Testis (tissue), 2 donors: ENCODE results near the gene PIP5K1B.

Experiments used
- POLR2A ChIP-seq: fragments of 450-650 bp; IDR thresholded peaks from one replicate; pipeline ENCODE4 v1.6.1; 2017; ENCODE audit warnings: antibody characterized with exemption, mild to moderate bottlenecking, moderate library complexity
- TF ChIP-seq, protein P1 (sequence below), 3 experiments: fragments of 450-650 bp in 2 of 3; fragments of 200-600 bp in 1 of 3; sonication (generic) in 1 of 3; IDR thresholded peaks; one replicate each; pipeline ENCODE4 v1.5.1; 2016 to 2019; ENCODE audit warnings: antibody characterized with exemption in 3 of 3, mild to moderate bottlenecking in 2 of 3, moderate library complexity in 1 of 3

DNA sequence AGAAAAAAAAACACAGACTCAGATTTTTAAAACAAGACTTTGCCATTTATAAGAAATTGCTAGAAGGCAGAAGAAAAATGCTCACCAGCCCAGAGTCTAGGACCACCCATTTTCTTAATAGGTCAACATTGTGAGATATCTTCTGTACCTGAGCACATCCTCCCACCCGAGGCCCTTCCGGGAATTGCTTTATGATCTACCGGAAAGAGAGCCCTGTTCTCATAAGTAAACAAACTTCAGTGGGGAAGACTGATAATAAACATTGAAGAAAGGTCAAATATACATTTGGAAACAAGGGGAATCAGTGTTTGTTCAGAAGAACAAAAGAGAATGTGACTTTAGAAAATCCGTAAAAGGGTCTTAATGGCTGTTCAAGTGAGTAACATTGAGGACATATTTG is 264.5 kb downstream of the PIP5K1B start:
- no peak for TF ChIP-seq POLR2A
- TF ChIP-seq, protein P1, sequence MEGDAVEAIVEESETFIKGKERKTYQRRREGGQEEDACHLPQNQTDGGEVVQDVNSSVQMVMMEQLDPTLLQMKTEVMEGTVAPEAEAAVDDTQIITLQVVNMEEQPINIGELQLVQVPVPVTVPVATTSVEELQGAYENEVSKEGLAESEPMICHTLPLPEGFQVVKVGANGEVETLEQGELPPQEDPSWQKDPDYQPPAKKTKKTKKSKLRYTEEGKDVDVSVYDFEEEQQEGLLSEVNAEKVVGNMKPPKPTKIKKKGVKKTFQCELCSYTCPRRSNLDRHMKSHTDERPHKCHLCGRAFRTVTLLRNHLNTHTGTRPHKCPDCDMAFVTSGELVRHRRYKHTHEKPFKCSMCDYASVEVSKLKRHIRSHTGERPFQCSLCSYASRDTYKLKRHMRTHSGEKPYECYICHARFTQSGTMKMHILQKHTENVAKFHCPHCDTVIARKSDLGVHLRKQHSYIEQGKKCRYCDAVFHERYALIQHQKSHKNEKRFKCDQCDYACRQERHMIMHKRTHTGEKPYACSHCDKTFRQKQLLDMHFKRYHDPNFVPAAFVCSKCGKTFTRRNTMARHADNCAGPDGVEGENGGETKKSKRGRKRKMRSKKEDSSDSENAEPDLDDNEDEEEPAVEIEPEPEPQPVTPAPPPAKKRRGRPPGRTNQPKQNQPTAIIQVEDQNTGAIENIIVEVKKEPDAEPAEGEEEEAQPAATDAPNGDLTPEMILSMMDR (IDR thresholded peaks at IDR 0.05), result no peak
